ENCODE measurements around the gene ZNF232.
A peak's percentile ranks its signal among the peaks of the same experiment; 100 is the strongest.
"Not testable (repeated sequence)": the region's sequence is repeated elsewhere in the genome, so short reads cannot be mapped to it uniquely, and the experiment has no call there.

ZNF232 gene

GRCh38 chr17:5129770-5130169 lies 18.1 kb upstream of the ZNF232 start:
- not testable (repeated sequence) for DNase-seq

GRCh38 chr17:5128905-5129535 lies 17.3 kb upstream of the ZNF232 start:
- DNase-seq = no peak

DNA sequence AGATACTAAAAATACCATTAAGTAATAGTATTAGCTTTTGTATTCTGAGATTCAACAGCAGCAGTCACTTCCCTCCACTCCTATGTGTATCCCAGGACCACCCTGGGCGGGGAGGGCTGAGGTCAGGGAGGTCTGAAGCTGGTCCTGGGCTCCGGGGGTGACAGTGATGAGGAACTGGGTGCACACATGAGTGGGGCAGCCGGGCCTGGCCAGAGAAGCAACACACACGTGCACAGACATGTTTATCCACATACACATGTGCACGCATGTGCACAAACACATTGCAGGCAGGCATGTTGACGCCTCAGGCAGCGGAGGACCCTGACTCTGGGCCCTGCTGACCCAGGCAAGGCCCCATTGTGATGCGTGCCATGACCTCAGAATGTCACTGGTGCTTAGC lies 16.7 kb upstream of the ZNF232 start:
- DNase-seq = not testable (repeated sequence)

DNA sequence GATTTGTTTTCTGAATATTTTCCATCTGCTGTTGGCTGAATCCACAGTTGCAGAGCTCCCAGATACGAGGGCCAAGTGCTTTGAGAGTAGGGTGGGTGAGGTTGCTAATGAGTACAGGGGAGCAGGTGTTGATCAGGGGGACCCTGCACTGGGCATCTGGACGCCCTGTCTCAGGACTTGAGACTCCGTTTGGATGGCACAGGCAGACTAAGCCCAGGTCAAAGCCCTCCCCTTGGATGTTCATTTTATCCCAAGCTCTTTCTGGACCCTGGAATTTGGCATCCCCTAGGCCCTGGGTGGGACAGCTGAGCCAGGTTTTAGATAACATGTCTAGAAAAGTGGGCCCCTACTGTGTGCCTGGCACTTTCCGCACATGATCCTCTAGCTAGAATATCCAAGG lies 16.2 kb upstream of the ZNF232 start:
- DNase-seq = no peak

DNA sequence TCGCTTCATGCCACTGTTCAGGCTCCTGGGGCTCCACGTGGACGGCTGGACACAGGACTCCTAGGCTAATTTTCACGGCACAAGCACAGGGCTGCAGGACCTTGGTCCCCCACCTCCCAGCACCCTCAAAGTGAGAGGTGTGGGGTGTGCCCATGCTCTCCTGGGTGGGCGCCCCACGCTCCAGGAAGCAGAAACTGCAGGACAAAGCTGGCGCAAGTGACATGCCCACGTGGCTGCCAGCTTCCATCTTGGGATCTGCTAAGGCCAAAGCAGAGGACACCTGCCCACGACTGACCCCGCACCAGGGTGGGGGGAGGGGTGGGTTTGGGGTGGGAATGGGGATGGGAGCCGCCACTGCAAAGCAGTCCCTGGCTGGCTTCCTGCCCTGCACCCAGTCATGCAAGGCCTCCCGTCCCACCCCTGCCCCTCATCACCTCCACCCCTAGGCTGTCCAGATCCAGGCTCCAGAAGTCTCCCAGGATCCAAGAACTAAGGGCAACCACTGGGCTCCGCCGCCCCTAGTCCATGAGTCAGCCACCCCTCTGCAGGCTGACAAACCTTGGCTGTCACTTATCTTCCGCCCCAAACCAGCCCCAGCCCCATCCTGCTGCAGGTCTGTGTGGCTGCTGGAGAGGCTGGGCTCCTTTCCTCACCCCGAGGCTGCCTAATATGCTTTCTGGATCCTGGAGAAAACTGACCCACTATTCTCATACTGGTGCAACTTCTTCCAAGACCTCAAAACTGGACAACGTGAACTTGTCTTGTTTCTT lies 15.2 kb upstream of the ZNF232 start:
- no peak for DNase-seq

- DNase-seq = peak; percentile 8
These were observed 13.2 kb upstream of the ZNF232 start for GRCh38 chr17:5124896-5125295.

- not testable (repeated sequence) for DNase-seq
These were observed 12.6 kb upstream of the ZNF232 start for GRCh38 chr17:5124125-5124760.

- DNase-seq = no peak
These were observed 11.9 kb upstream of the ZNF232 start for GRCh38 chr17:5123343-5124124.

- no peak for DNase-seq
These were observed 11.1 kb upstream of the ZNF232 start for GRCh38 chr17:5122586-5123342.

GRCh38 chr17:5122056-5122455 lies 10.4 kb upstream of the ZNF232 start:
- not testable (repeated sequence) for DNase-seq

GRCh38 chr17:5121186-5121841 lies 9.6 kb upstream of the ZNF232 start:
- DNase-seq = no peak

- DNase-seq = not testable (repeated sequence)
These were observed 8.9 kb upstream of the ZNF232 start for GRCh38 chr17:5120436-5121185.

- DNase-seq = no peak
These were observed 8.4 kb upstream of the ZNF232 start for GRCh38 chr17:5120036-5120435.

- DNase-seq = no peak
These were observed 6.5 kb upstream of the ZNF232 start for GRCh38 chr17:5118219-5118618.

- DNase-seq = no peak
These were observed 4.3 kb upstream of the ZNF232 start, which contains the start of gene USP6 for GRCh38 chr17:5115673-5116651. Gene USP6 (plus strand): TSS chr17:5116032. CDS start chr17:5130368, 14,336 bp downstream.

DNA sequence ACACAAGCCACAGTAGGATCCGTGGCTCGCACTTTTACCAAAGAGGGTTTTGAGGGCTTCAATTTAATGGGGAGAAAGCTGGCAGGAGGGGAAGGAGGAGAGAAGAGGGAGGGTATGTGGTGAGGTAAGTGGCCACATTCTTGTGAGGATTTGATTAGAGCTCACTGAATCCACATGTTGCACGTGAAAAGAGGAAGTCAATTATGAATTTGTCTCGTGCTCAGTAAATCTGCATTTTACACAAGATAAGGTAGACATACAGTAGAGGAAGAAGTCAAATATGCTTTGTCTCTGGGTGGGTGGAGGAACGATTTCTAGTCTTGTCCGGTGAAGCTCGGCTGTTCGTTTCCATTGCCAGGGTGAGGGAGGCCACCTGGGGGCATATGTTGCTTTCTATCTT lies 862 bp downstream of the ZNF232 start:
- no peak for DNase-seq

GRCh38 chr17:5100832-5101231 lies 10.8 kb downstream of the ZNF232 start:
- no peak for DNase-seq

- no peak for DNase-seq
These were observed 12.4 kb downstream of the ZNF232 start for GRCh38 chr17:5099271-5099670.

- no peak for DNase-seq
These were observed 14.4 kb downstream of the ZNF232 start for GRCh38 chr17:5097101-5097834.
